Upper lobe of left lung (tissue), 6 donors: ENCODE data around the gene COL28A1. TPM values are rescaled to one million over a fixed set of nuclear protein-coding genes. Genes with fewer than 3 reads are reported as not detected.
"Not testable (repeated sequence)": the region's sequence is repeated elsewhere in the genome, so short reads cannot be mapped to it uniquely, and the experiment has no call there.

ENCODE experiments used
- ATAC-seq, 2 donors: fragments of 200-7000 bp; cut with Tn5 transposase; one replicate each; pipeline ENCODE4 v1.9.1; 2022; ENCODE audit warnings: mild to moderate bottlenecking in 2 of 2, moderate library complexity in 2 of 2; ENCODE audit not compliant: low FRiP score in 2 of 2
- DNase-seq, 2 donors: peaks; one replicate each; pipeline ENCODE4 v3.0.0-alpha.2; 2019 to 2020
- H3K27ac ChIP-seq, 4 donors: fragments of 200-600 bp; sonication (generic); one replicate each; pipeline ENCODE4 v1.5.1; 2016 to 2019
- H3K27me3 ChIP-seq, 4 donors: fragments of 200-600 bp; sonication (generic); one replicate each; pipeline ENCODE4 v1.5.1; 2017 to 2019
- H3K36me3 ChIP-seq, 4 donors: fragments of 200-600 bp; sonication (generic); one replicate each; pipeline ENCODE4 v1.5.1; 2016 to 2019
- H3K4me1 ChIP-seq, 4 donors: fragments of 200-600 bp; sonication (generic); one replicate each; pipeline ENCODE4 v1.5.1; 2018 to 2019
- H3K4me3 ChIP-seq, 4 donors: fragments of 200-600 bp; sonication (generic); one replicate each; pipeline ENCODE4 v1.5.1; 2017 to 2019; ENCODE audit warnings: mild to moderate bottlenecking in 2 of 4, moderate library complexity in 1 of 4
- H3K9me3 ChIP-seq, 4 donors: fragments of 200-600 bp; sonication (generic); one replicate each; pipeline ENCODE4 v1.5.1; 2018 to 2019
- EP300 ChIP-seq, 4 donors: sonication (generic); formaldehyde crosslinking; IDR thresholded peaks; one replicate each; pipeline ENCODE4 v1.5.1; 2017; ENCODE audit warnings: antibody characterized with exemption in 4 of 4, control low read depth in 2 of 4
- POLR2A ChIP-seq, 4 donors: fragments of 450-650 bp; IDR thresholded peaks; one replicate each; pipeline ENCODE4 v1.5.1; 2016 to 2017; ENCODE audit warnings: antibody characterized with exemption in 4 of 4, mild to moderate bottlenecking in 2 of 4
- POLR2AphosphoS5 ChIP-seq, 2 donors: sonication (generic); formaldehyde crosslinking; IDR thresholded peaks; one replicate each; pipeline ENCODE4 v1.5.1; 2017; ENCODE audit warnings: antibody characterized with exemption in 2 of 2
- WGBS, 2 donors: methylation state at CpG; one replicate each; pipeline ENCODE4 v1.1.5; 2017 to 2018; 5-methylcytosine and 5-hydroxymethylcytosine counted together
- total RNA-seq, 6 donors: library from RNA; depleted of rRNA in 4 of 6; stranded (reverse); fragments of >200 nt in 4 of 6; gene quantifications; one replicate each; pipeline versions ENCODE4 v1.1.0 to v1.2.1, GENCODE V29; 2016 to 2021
- TF ChIP-seq, protein P1 (sequence below), 6 experiments: fragments of 450-650 bp in 4 of 6; fragments of 200-600 bp in 2 of 6; sonication (generic) in 2 of 6; IDR thresholded peaks; one replicate each; pipeline ENCODE4 v1.5.1; 2016 to 2019; ENCODE audit warnings: antibody characterized with exemption in 6 of 6
- donor health status: DM: no; HTN: no; CAD: no; lungs with moderate emphysema.
- donor health status: DM: no; HTN: yes; CAD: no; lungs with severe emphysema.

Gene COL28A1
- total RNA-seq, 6 donors from 2014 or later = 1.5 to 14.7 (median 4.3) TPM

DNA sequence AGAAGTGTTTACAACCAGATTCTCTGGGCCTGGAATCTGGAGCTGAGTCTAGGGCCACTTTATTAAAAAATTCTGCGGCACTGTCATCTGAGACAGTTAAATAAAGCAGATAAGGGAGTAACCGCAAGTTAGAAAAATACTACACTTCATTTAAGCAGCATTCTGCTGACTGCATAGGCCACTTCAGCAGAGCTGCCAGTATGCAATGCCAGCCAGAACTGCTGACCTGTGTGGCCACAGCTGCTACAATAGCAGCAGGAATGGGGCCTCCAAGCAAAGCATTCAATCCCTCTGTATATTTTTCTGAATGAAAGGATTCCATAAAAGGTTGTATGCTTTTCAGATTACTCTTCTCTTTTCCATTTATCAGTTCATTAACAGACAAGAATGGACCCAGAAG is 136.0 kb downstream of the COL28A1 start:
- WGBS, 2 donors = 48 to 69% methylated on average over 2 of the region's 2 CpGs
- no peak overlapping the region for H3K4me3 ChIP-seq
- DNase-seq (peak in 1 of 2 donors; percentile 53), ATAC-seq (peak in 1 of 2 donors; percentile 66)
- peaks cover 0 to 8% (median 0%) of the 10 kb centered on the region in 4 donors for H3K4me1 ChIP-seq
- TF ChIP-seq POLR2A (IDR thresholded peaks at IDR 0.05) = no peak
- TF ChIP-seq POLR2AphosphoS5 (IDR thresholded peaks at IDR 0.05) = no peak
- TF ChIP-seq, protein P1, sequence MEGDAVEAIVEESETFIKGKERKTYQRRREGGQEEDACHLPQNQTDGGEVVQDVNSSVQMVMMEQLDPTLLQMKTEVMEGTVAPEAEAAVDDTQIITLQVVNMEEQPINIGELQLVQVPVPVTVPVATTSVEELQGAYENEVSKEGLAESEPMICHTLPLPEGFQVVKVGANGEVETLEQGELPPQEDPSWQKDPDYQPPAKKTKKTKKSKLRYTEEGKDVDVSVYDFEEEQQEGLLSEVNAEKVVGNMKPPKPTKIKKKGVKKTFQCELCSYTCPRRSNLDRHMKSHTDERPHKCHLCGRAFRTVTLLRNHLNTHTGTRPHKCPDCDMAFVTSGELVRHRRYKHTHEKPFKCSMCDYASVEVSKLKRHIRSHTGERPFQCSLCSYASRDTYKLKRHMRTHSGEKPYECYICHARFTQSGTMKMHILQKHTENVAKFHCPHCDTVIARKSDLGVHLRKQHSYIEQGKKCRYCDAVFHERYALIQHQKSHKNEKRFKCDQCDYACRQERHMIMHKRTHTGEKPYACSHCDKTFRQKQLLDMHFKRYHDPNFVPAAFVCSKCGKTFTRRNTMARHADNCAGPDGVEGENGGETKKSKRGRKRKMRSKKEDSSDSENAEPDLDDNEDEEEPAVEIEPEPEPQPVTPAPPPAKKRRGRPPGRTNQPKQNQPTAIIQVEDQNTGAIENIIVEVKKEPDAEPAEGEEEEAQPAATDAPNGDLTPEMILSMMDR (IDR thresholded peaks at IDR 0.05) = no peak
- TF ChIP-seq EP300 (IDR thresholded peaks at IDR 0.05) = no peak
- H3K9me3 ChIP-seq = no peaks in the 10 kb centered on the region
- no peaks in the 10 kb centered on the region for H3K27me3 ChIP-seq
- H3K27ac ChIP-seq = no peak overlapping the region
- no peaks in the 10 kb centered on the region for H3K36me3 ChIP-seq

DNA sequence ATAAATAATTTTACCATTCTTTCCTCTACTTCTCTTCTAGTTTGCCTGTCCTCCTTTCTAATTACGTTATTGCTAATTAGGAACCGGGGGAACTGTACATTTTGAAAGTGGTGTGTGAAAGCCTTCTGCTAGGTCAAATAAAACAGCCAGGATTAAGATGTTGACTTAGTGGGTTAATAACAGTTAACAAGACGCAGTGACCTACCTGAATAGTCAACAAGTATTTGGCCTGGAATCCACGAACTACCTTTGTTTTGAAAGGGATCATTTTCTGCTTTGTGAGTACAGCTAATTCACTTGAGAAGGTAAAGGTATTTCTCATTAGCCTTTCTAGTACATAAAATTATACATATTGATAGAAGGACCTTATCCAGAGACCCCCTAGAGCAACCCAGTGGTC is 139.9 kb downstream of the COL28A1 start:
- H3K27ac ChIP-seq = no peak overlapping the region
- H3K4me1 ChIP-seq = peaks cover 0 to 8% (median 0%) of the 10 kb centered on the region in 4 donors
- 67 to 73% methylated on average over 4 of the region's 4 CpGs for WGBS, 2 donors
- no peaks in the 10 kb centered on the region for H3K27me3 ChIP-seq
- TF ChIP-seq, protein P1 (IDR thresholded peaks at IDR 0.05) = no peak
- TF ChIP-seq POLR2A (IDR thresholded peaks at IDR 0.05) (no peak), EP300 (IDR thresholded peaks at IDR 0.05) (no peak), POLR2AphosphoS5 (IDR thresholded peaks at IDR 0.05) (no peak)
- DNase-seq (no peak), ATAC-seq (no peak)
- H3K4me3 ChIP-seq = no peak overlapping the region
- H3K9me3 ChIP-seq = no peaks in the 10 kb centered on the region
- H3K36me3 ChIP-seq = no peaks in the 10 kb centered on the region

DNA sequence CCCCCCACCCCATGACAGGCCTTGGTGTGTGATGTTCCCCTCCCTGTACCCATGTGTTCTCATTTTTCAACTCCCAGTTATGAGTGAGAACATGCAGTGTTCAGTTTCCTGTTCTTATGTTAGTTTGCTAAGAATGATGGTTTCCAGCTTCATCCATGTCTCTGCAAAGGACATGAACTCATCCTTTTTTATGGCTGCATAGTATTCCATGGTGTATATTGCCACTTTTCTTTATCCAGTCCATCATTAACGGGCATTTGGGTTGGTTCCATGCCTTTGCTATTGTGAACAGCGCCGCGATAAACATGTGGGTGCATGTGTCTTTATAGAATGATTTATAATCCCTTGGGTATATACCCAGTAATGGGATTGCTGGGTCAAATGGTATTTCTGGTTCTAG is 147.5 kb downstream of the COL28A1 start:
- H3K36me3 ChIP-seq, ATAC-seq, H3K4me1 ChIP-seq, H3K9me3 ChIP-seq, H3K27me3 ChIP-seq, DNase-seq, H3K4me3 ChIP-seq, H3K27ac ChIP-seq: not testable (repeated sequence)
- 95% methylated on average over 4 of the region's 4 CpGs for WGBS, 2 donors

DNA sequence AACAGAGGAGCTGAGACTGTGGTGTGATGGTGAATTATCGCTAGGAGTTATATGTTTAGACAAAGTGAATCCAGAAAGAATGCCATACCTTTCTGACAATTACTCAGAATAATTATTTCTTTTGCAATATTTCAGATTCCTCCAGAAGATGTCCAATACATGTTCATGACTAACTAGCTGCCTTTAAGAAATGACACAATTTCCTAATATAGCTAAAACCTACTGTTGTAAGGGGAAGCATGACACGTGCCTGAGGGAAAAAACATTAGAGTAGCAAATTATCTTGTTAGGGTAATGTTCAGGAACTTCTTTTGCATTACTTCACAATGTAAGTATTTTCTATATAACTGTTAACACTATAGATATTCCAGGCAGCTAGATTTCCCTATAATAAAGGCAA is 150.3 kb downstream of the COL28A1 start:
- no peaks in the 10 kb centered on the region for H3K4me1 ChIP-seq
- H3K9me3 ChIP-seq = no peaks in the 10 kb centered on the region
- H3K27ac ChIP-seq = no peak overlapping the region
- ATAC-seq (no peak), DNase-seq (no peak)
- TF ChIP-seq, protein P1 (IDR thresholded peaks at IDR 0.05) = no peak
- no peak for TF ChIP-seq EP300 (IDR thresholded peaks at IDR 0.05)
- 73 to 79% methylated on average over 2 of the region's 2 CpGs for WGBS, 2 donors
- H3K36me3 ChIP-seq = no peaks in the 10 kb centered on the region
- no peaks in the 10 kb centered on the region for H3K27me3 ChIP-seq
- H3K4me3 ChIP-seq = no peak overlapping the region

DNA sequence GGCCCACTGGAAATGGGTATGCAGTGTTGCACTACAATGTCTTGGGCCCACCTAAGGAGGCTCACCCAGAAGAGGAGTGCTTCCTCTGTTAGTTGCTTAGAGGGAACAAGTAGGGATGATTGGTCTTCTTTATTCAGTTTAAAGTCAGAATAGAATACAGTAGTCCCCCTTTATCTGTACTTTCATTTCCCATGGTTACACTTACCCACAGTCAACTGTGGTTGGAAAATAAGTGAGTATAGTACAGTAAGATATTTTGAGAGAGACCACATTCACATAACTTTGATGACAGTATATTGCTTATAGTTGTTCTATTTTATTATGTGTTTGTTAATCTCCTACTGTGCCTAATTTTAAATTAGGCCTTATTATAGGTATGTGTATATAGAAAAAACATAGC is 151.4 kb downstream of the COL28A1 start:
- ATAC-seq (no peak), DNase-seq (no peak)
- Histone ChIP-seq H3K9me3 (no peaks in the 10 kb centered on the region), H3K36me3 (no peaks in the 10 kb centered on the region), H3K4me3 (no peak overlapping the region), H3K4me1 (no peaks in the 10 kb centered on the region), H3K27ac (no peak overlapping the region), H3K27me3 (no peaks in the 10 kb centered on the region)
- TF ChIP-seq POLR2AphosphoS5 (IDR thresholded peaks at IDR 0.05) (no peak), POLR2A (IDR thresholded peaks at IDR 0.05) (no peak), EP300 (IDR thresholded peaks at IDR 0.05) (no peak)
- TF ChIP-seq, protein P1 (IDR thresholded peaks at IDR 0.05) = no peak
